ENCODE measurements around the gene MBOAT2. TPM values are rescaled to one million over a fixed set of nuclear protein-coding genes. Genes with fewer than 3 reads are reported as not detected.

The MBOAT2 gene
- polyA plus RNA-seq, 1 donor (not counting 4 experiments of a cell fraction or from before 2014, with no cell fraction given) = 121 TPM

GRCh38 chr2:8929128-8929527 is 74.4 kb downstream of the MBOAT2 start:
- H2AFZ ChIP-seq (ENCODE audit: control insufficient read depth, low read length) = no peak overlapping the region
- H3K27me3 ChIP-seq (ENCODE audit: control insufficient read depth, extremely low read depth, insufficient read depth, low read length) = no peaks in the 10 kb centered on the region
- no peaks in the 10 kb centered on the region for H3K4me1 ChIP-seq (ENCODE audit: control insufficient read depth, extremely low read depth, insufficient read depth, low read length)
- dilution Hi-C loops (cut with MboI; ENCODE audit: extremely low pct_ligation_motif_present, low sequenced_read_pairs) = no loop called here
- H3K27ac ChIP-seq (ENCODE audit: control insufficient read depth, insufficient read depth, low read length) = no peak overlapping the region
- H3K9me1 ChIP-seq (ENCODE audit: control insufficient read depth, extremely low read depth, insufficient read depth, low read length) = no peaks in the 10 kb centered on the region
- DNase-seq (ENCODE audit: low read depth, low spot score) (no peak), FAIRE-seq (no peak)
- no peaks in the 10 kb centered on the region for H4K20me1 ChIP-seq (ENCODE audit: control insufficient read depth, extremely low read depth, insufficient read depth, low read length)
- H3K79me2 ChIP-seq (ENCODE audit: control insufficient read depth, insufficient read depth, low read length) = peaks cover 3% of the 10 kb centered on the region
- no peak overlapping the region for H3K4me2 ChIP-seq (ENCODE audit: control insufficient read depth, extremely low read depth, insufficient read depth, low read depth, low read length)
- H3K9ac ChIP-seq (ENCODE audit: control insufficient read depth, extremely low read depth, insufficient read depth, low read length) = no peak overlapping the region
- H3K36me3 ChIP-seq (ENCODE audit: control insufficient read depth in 2 of 2, extremely low read depth in 1 of 2, insufficient read depth in 2 of 2, low read length in 2 of 2) = peaks cover 5 to 10% of the 10 kb centered on the region in 2 experiments
- no peaks in the 10 kb centered on the region for H3K9me3 ChIP-seq (ENCODE audit: control insufficient read depth, low read depth, low read length)
- no peak overlapping the region for H3K4me3 ChIP-seq (ENCODE audit: control insufficient read depth in 2 of 3, extremely low read depth in 1 of 3, insufficient read depth in 2 of 3, low read depth in 1 of 3, low read length in 3 of 3)
- TF ChIP-seq EZH2 (IDR thresholded peaks at IDR 0.05; ENCODE audit: low read length) (no peak), CTCF (optimal IDR thresholded peaks at IDR 0.05 in 1 of 3, IDR thresholded peaks at IDR 0.05 in 1 of 3, conservative IDR thresholded peaks at IDR 0.05 in 1 of 3; ENCODE audit: extremely low read depth in 1 of 3, insufficient read depth in 2 of 3, low read length in 3 of 3) (no peak)

GRCh38 chr2:8927510-8928455 is 75.7 kb downstream of the MBOAT2 start:
- no peaks in the 10 kb centered on the region for H3K9me1 ChIP-seq (ENCODE audit: control insufficient read depth, extremely low read depth, insufficient read depth, low read length)

More at GRCh38 chr2:8927510-8928455, 75.7 kb downstream of the MBOAT2 start:
- TF ChIP-seq CTCF (optimal IDR thresholded peaks at IDR 0.05 in 1 of 3, IDR thresholded peaks at IDR 0.05 in 1 of 3, conservative IDR thresholded peaks at IDR 0.05 in 1 of 3; ENCODE audit: extremely low read depth in 1 of 3, insufficient read depth in 2 of 3, low read length in 3 of 3) = no peak
- TF ChIP-seq EZH2 (IDR thresholded peaks at IDR 0.05; ENCODE audit: low read length) = no peak
- DNase-seq (ENCODE audit: low read depth, low spot score) = no peak
- dilution Hi-C loops (cut with MboI; ENCODE audit: extremely low pct_ligation_motif_present, low sequenced_read_pairs) = no loop called here
- H3K27ac ChIP-seq (ENCODE audit: control insufficient read depth, insufficient read depth, low read length) = no peak overlapping the region
- H3K4me3 ChIP-seq (ENCODE audit: control insufficient read depth in 2 of 3, extremely low read depth in 1 of 3, insufficient read depth in 2 of 3, low read depth in 1 of 3, low read length in 3 of 3) = no peak overlapping the region
- H3K27me3 ChIP-seq (ENCODE audit: control insufficient read depth, extremely low read depth, insufficient read depth, low read length) = no peaks in the 10 kb centered on the region
- H3K9ac ChIP-seq (ENCODE audit: control insufficient read depth, extremely low read depth, insufficient read depth, low read length) = no peak overlapping the region
- peaks cover 8% of the 10 kb centered on the region for H3K4me1 ChIP-seq (ENCODE audit: control insufficient read depth, extremely low read depth, insufficient read depth, low read length)
- no peak for FAIRE-seq
- peaks cover 5 to 10% of the 10 kb centered on the region in 2 experiments for H3K36me3 ChIP-seq (ENCODE audit: control insufficient read depth in 2 of 2, extremely low read depth in 1 of 2, insufficient read depth in 2 of 2, low read length in 2 of 2)
- H4K20me1 ChIP-seq (ENCODE audit: control insufficient read depth, extremely low read depth, insufficient read depth, low read length) = no peaks in the 10 kb centered on the region
- no peak overlapping the region for H2AFZ ChIP-seq (ENCODE audit: control insufficient read depth, low read length)
- no peaks in the 10 kb centered on the region for H3K9me3 ChIP-seq (ENCODE audit: control insufficient read depth, low read depth, low read length)
- peaks cover 3% of the 10 kb centered on the region for H3K79me2 ChIP-seq (ENCODE audit: control insufficient read depth, insufficient read depth, low read length)
- no peak overlapping the region for H3K4me2 ChIP-seq (ENCODE audit: control insufficient read depth, extremely low read depth, insufficient read depth, low read depth, low read length)

Data from keratinocyte (primary cell).